ENCODE data around the gene C5.

Gene C5

GRCh38 chr9:120904061-120904977, 145.8 kb downstream of the C5 start:
- peak; percentile 69 for DNase-seq

GRCh38 chr9:120902569-120903535, 147.2 kb downstream of the C5 start:
- no peak for DNase-seq
